ENCODE data around the gene ITGB6.

Gene ITGB6

GRCh38 chr2:160057356-160057755 is 142.7 kb downstream of the ITGB6 start:
- no peak for TF ChIP-seq EZH2phosphoT487 (IDR thresholded peaks at IDR 0.05; ENCODE audit: borderline replicate concordance, low read length)
- TF ChIP-seq CTCF (IDR thresholded peaks at IDR 0.05; ENCODE audit: low read depth, low read length, poor library complexity, severe bottlenecking), result no peak

GRCh38 chr2:160055726-160056108 is 144.4 kb downstream of the ITGB6 start:
- Histone ChIP-seq H3K27me3 (ENCODE audit: control insufficient read depth, low read length) (peaks cover 11% of the 10 kb centered on the region), H3K9me3 (ENCODE audit: control insufficient read depth, insufficient read depth, low read length) (no peaks in the 10 kb centered on the region), H4K20me1 (ENCODE audit: control insufficient read depth, insufficient read depth, low read depth, low read length) (no peaks in the 10 kb centered on the region), H3K9me2 (replicated peaks; ENCODE audit: control insufficient read depth, low read length) (no peaks in the 10 kb centered on the region), H3K36me3 (ENCODE audit: control insufficient read depth, low read length) (no peaks in the 10 kb centered on the region), H3K79me2 (ENCODE audit: control insufficient read depth, low read length) (no peaks in the 10 kb centered on the region), H3K4me1 (ENCODE audit: control insufficient read depth, low read length) (no peaks in the 10 kb centered on the region), H3K27ac (ENCODE audit: low read depth, low read length) (no peak overlapping the region), H3K4me2 (ENCODE audit: low read length) (no peak overlapping the region), H3K4me3 (ENCODE audit: low read length) (no peak overlapping the region), H3F3A (ENCODE audit: control insufficient read depth, insufficient read depth) (no peaks in the 10 kb centered on the region)
- TF ChIP-seq CTCF (IDR thresholded peaks at IDR 0.05; ENCODE audit: low read depth, low read length, poor library complexity, severe bottlenecking), result no peak
- no peak for TF ChIP-seq EZH2phosphoT487 (IDR thresholded peaks at IDR 0.05; ENCODE audit: borderline replicate concordance, low read length)

More at GRCh38 chr2:160057356-160057755, 142.7 kb downstream of the ITGB6 start:
- Histone ChIP-seq H3K4me3 (ENCODE audit: low read length) (no peak overlapping the region), H3K9me3 (ENCODE audit: control insufficient read depth, insufficient read depth, low read length) (no peaks in the 10 kb centered on the region; the same call in 1 of the 2 replicates), H3K36me3 (ENCODE audit: control insufficient read depth, low read length) (no peaks in the 10 kb centered on the region), H3K27me3 (ENCODE audit: control insufficient read depth, low read length) (no peaks in the 10 kb centered on the region; the same call in 1 of the 2 replicates), H3K9me2 (replicated peaks; ENCODE audit: control insufficient read depth, low read length) (no peaks in the 10 kb centered on the region), H3K4me1 (ENCODE audit: control insufficient read depth, low read length) (no peaks in the 10 kb centered on the region), H4K20me1 (ENCODE audit: control insufficient read depth, insufficient read depth, low read depth, low read length) (no peaks in the 10 kb centered on the region), H3F3A (ENCODE audit: control insufficient read depth, insufficient read depth) (no peaks in the 10 kb centered on the region), H3K79me2 (ENCODE audit: control insufficient read depth, low read length) (no peaks in the 10 kb centered on the region), H3K27ac (ENCODE audit: low read depth, low read length) (no peak overlapping the region), H3K4me2 (ENCODE audit: low read length) (no peak overlapping the region)

- H3K4me2 ChIP-seq (ENCODE audit: low read length), result no peak overlapping the region
- TF ChIP-seq CTCF (IDR thresholded peaks at IDR 0.05; ENCODE audit: low read depth, low read length, poor library complexity, severe bottlenecking) (no peak), EZH2phosphoT487 (IDR thresholded peaks at IDR 0.05; ENCODE audit: borderline replicate concordance, low read length) (no peak)
- peaks cover 11% of the 10 kb centered on the region for H3K27me3 ChIP-seq (ENCODE audit: control insufficient read depth, low read length)
- no peaks in the 10 kb centered on the region for H3K79me2 ChIP-seq (ENCODE audit: control insufficient read depth, low read length)
- no peak overlapping the region for H3K27ac ChIP-seq (ENCODE audit: low read depth, low read length)
- H3F3A ChIP-seq (ENCODE audit: control insufficient read depth, insufficient read depth), result no peaks in the 10 kb centered on the region
- H3K9me2 ChIP-seq (replicated peaks; ENCODE audit: control insufficient read depth, low read length), result no peaks in the 10 kb centered on the region
- H4K20me1 ChIP-seq (ENCODE audit: control insufficient read depth, insufficient read depth, low read depth, low read length), result no peaks in the 10 kb centered on the region
- no peaks in the 10 kb centered on the region for H3K36me3 ChIP-seq (ENCODE audit: control insufficient read depth, low read length)
- H3K9me3 ChIP-seq (ENCODE audit: control insufficient read depth, insufficient read depth, low read length), result no peaks in the 10 kb centered on the region
- no peaks in the 10 kb centered on the region for H3K4me1 ChIP-seq (ENCODE audit: control insufficient read depth, low read length)
- H3K4me3 ChIP-seq (ENCODE audit: low read length), result no peak overlapping the region
These were observed 144.9 kb downstream of the ITGB6 start for GRCh38 chr2:160054984-160055725.

Measured in DOHH2 (cell line).